ENCODE measurements around the gene SLC7A4. TPM values are rescaled to one million over a fixed set of nuclear protein-coding genes. Genes with fewer than 3 reads are reported as not detected.

SLC7A4 gene
- total RNA-seq, 1 donor from 2014 or later, result 0.20 TPM

DNA sequence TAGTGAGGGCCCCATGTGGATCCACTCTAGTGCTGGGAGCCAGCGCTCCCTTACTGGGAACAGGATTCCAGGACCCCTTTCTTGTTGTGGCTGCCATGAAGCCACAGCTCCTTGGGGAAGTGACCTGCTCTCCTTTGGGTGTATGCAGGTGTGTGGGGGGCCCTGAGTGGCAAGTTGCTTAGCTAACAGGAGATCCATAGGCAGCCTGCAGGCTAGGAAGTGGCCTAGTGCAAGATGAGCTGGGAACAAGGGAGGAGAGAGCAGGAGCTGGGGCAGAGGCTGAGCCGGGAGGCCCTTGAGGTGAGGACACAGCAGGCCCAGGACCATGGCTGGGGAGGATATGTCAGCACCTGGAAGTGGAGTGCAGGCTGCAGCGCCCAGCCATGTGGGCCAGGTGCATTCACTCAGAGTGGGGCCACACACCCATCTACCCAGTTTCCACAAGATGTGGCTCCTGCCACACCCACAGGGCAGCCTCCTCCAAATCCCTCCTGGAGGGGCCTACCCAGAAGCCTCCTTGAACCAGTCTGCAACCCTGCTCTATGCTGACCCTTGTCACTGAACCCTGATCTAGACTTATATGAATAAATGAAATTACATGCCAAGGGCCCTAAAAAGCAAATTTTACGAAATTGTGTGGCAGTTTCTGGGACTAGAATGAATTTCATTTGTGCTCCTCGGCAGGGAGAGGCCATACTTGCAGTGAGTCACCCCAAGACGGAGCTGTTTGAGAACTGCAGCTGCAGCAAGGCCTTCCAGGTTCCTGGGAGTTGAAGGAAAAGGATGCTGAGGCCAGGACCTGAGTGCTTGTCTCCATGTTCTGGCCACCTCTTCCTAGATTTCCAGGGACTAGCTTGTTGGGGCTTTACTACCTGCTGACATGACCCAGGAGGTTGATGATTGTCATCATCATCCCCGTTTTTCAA is 33.7 kb downstream of the SLC7A4 start:
- no peak for DNase-seq (ENCODE audit: low read depth)

- no peak for DNase-seq (ENCODE audit: low read depth)
These were observed 34.7 kb downstream of the SLC7A4 start for GRCh38 chr22:20997536-20998257.

DNA sequence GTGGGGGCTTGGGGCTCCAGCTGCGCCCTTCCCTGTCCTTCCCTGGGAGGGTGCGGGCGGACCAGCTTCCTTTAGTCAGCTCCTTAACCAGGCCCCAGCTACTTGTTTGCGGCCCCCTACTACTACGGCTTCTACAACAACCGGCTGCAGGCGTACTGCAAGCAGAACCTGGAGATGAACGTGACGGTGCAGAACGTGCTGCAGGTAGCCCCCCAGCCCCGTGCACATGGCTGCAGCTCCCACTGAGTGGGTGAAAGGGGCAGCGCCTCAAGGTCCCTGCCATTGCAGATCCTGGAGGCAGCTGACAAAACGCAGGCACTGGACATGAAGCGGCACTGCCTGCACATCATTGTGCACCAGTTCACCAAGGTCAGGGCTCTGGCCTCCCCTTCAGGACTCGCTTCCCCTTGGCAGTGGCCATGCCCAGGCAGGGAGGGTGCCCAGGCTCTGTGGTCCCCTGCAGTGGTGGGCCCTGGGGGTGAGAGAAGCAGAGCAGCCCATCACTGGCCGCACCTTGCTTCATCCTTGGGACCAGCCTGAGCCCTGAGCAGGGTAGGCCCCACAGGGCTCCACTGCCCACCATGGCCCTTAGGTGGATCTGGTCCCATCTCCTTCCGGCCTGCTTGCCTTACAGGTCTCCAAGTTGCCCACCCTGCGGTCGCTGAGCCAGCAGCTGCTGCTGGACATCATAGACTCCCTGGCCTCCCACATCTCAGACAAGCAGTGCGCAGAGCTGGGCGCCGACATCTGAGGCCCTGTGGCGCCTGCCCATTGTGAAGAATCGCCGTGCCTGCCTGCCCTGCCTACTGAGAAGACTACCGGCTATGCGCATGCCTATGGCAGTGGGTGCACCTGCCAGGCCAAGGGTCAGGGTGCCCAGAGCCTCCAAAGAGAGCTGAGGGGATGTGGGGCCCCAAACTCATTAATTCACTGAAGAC is 35.5 kb downstream of the SLC7A4 start:
- DNase-seq (ENCODE audit: low read depth), result no peak

DNA sequence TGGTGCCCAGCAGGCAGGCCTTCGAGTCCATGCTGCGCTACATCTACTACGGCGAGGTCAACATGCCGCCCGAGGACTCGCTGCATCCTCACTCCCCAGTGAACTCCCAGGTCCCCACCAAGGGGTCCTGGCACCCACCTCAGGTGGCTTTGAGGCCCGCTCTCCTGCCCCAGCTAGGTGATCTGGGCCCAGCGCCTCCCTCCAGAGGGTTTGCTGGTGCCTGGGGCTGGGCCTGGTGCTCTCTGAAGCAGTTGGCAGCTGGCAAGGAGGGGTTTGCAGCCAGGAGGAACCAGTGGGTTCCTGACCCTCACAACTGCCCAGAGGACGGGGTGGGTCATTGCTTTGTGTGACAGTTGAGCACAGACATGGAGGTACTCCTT is 36.3 kb downstream of the SLC7A4 start:
- no peak for DNase-seq (ENCODE audit: low read depth)

GRCh38 chr22:20995329-20996030 is 36.9 kb downstream of the SLC7A4 start:
- no peak for DNase-seq (ENCODE audit: low read depth)

GRCh38 chr22:20994902-20995241 is 37.5 kb downstream of the SLC7A4 start:
- no peak for DNase-seq (ENCODE audit: low read depth)

DNA sequence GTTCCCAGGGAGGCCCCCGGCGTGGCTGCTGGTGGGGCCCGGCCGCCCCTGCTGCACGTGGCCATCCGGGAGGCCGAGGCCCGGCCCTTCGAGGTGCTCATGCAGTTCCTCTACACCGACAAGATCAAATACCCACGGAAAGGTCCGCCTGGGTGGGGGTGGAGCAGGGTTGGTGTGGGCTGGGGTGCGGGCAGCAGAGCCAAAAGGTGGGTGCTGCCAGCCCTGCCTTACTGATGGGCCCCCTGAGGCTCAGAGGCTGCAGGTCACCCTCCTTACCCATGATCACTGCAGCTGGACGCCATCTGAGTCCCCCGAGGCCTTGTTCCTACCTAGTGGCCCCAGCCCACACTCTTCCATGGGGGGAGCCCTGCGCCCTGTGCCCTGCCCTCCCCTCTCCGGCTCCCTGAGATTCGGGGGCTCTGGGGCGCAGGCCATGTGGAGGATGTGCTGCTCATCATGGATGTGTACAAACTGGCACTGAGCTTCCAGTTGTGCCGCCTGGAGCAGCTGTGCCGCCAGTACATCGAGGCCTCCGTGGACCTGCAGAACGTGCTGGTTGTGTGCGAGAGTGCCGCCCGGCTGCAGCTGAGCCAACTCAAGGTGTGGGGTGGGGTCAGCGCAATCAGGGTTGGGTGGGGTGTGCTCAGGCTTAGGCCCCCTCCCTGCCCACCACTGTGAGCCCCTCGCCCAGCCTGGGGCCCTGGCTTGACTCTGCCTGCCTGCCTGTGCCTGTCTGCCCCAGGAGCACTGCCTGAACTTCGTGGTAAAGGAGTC is 38.0 kb downstream of the SLC7A4 start:
- no peak for DNase-seq (ENCODE audit: low read depth)

GRCh38 chr22:20993304-20994127 is 38.8 kb downstream of the SLC7A4 start:
- DNase-seq (ENCODE audit: low read depth), result no peak

DNA sequence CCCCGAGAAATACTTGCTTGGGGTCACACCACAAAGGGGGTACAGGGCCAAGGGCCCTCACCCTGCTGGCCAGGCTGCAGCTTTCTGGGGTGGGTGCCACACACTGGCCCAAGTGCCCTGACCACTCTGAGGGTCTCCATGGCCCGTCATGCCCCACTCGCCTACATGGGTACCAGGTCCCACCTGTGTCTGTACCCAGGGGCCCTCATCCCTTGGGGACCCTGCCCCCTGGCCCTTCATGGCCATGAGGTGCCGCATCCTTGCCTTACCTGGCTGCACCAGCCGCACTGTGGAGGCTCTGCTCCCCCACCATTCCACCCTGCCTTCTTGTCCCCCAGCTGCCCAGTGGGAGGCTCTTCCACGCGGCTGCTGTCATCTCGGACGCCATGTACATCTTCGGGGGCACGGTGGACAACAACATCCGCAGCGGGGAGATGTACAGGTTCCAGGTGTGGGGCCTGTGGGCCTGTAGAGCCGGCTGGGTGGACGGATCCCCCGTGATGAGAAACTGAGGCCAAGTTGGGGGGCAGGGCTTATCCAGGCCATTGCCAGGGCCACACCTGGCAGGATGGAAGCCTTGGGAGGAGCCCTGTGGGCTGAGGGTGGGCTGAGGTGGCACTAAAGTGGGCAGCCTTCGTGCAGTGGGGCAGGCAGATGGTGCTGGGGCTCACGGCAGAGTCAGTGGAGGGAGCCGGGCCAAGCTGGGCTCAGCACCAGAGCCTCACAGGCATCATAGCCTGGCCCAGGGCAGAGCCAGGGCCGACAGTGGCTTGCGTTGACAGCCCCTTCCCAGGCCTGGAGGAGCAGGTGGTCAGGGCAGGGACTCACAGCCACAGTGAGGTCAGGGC is 39.7 kb downstream of the SLC7A4 start:
- no peak for DNase-seq (ENCODE audit: low read depth)

DNA sequence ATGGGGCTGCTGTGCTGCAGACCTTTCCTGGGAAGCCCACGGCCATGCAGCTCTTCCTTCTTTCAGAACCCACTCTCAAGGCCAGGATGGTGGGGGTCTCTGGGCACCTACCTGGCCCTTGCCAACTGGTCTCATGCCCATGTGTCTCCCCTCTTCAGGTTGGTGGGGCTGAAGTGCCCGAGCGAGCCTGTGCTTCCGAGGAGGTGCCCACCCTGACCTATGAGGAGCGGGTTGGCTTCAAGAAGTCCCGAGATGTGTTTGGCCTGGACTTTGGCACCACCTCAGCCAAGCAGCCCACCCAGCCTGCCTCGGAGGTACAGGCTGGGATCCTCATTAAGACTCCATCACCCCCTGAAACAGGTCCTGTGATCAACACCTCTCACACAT is 40.3 kb downstream of the SLC7A4 start:
- DNase-seq (ENCODE audit: low read depth), result no peak

DNA sequence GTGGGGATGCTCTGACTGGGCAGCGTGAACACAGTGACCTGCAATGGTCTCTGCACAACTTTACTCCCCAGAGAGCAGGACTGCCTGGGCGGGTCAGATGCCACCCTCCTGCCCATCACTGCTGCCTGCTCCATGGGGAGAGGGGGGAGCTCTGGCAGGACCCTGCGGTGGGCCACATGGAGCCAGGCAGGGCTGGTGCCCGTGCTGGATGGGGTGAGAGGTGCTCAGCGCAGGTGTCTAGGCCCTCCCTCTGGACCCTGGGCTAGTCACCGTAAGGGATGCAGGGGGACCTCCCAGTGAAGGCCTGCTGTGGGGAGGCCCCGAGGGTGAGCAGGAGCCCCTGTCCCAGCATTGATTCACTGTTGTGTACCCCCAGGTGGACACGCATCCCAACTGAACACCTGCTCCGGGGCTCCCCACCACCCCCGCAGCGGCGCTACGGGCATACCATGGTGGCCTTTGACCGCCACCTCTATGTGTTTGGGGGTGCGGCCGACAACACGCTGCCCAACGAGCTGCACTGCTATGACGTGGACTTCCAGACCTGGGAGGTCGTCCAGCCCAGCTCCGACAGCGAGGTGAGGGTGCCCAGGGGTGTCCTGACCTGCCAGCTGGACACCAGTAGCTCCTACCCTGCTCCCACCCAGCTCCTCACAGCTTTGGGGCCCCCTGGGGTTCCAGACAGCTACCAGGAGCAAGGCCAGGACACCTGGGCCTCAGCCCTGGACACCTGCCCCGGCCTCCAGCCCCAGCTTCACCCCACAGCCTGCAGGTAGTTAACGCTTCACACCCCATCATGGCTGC is 40.9 kb downstream of the SLC7A4 start:
- DNase-seq (ENCODE audit: low read depth), result no peak

- no peak for DNase-seq (ENCODE audit: low read depth)
These were observed 41.9 kb downstream of the SLC7A4 start for GRCh38 chr22:20990184-20991180.

GRCh38 chr22:20989323-20990138 is 42.8 kb downstream of the SLC7A4 start:
- no peak for DNase-seq (ENCODE audit: low read depth)

DNA sequence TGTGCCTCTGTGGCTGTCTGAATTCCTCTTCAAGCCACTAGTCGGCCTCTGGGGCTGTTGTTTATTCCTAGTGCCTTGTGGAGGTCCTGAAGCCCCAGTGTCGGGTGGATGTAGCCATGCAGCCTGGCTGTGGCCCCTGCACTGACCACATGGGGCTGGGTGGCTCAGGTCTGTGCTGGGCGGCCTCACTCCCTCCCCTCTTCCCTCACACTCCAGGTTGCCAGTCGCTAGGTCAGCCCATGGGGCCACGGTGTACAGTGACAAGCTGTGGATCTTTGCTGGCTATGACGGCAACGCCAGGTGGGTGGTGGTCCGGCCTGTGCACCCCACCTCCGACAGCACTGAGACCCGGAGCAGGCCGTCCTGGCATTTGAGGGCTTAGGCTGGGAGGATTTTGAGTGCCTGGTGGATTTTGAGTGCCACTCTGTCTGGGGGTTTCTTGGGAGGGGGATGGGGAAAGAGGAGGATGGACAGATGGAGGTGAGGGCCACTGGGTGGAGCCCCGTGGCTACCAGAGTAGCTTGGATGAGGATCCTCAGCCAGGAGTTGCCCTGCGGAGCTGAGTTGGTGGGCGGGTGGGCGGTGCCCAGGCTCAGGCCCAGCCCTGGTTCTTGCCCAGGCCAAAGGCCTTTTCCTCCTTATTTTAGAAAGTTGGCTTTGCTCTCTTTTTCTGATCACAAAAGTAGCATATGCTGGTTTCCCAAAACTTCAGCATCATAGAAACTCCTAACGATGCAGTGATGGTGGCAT is 43.6 kb downstream of the SLC7A4 start:
- no peak for DNase-seq (ENCODE audit: low read depth)

DNA sequence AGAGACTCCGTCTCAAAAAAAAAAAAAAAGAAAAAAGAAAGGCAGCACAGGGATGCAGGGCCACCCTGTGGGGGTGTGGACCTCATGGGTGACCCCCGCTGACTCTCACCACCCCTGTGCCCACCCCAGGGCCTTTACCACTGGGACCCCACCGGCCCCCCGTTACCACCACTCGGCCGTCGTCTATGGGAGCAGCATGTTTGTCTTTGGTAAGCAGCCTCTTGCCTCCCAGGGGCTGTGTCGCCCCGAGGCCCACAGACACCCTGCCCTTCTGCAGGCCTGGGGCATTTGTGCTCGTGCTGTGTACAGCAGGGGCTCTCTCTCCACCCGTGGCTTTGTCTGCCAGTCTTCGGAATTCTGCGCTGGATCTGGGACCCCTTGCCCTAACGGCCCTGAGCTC is 45.0 kb downstream of the SLC7A4 start:
- DNase-seq (ENCODE audit: low read depth), result no peak

Data from renal cortical epithelial cell (primary cell).